ENCODE measurements around the gene BZW2.

Gene BZW2

GRCh38 chr7:16645593-16646471, at the start of gene BZW2, which contains the start of gene ANKMY2:
BZW2 (plus strand) TSS chr7:16646181; CDS start chr7:16665444, 19,263 bp downstream.
ANKMY2 (minus strand) TSS chr7:16645754; CDS start chr7:16645573, 181 bp downstream.
- peak; percentile 90 to 93 for DNase-seq

GRCh38 chr7:16598015-16598414, 48.0 kb upstream of the BZW2 start:
- no peak for DNase-seq

- no peak for DNase-seq
These were observed 46.1 kb upstream of the BZW2 start for GRCh38 chr7:16599860-16600259.

GRCh38 chr7:16603633-16604032, 42.3 kb upstream of the BZW2 start:
- no peak for DNase-seq

GRCh38 chr7:16604054-16604453, 41.9 kb upstream of the BZW2 start:
- DNase-seq: no peak

GRCh38 chr7:16606704-16607103, 39.3 kb upstream of the BZW2 start:
- DNase-seq: no peak

GRCh38 chr7:16609842-16610450, 36.0 kb upstream of the BZW2 start:
- no peak for DNase-seq

GRCh38 chr7:16611711-16612110, 34.3 kb upstream of the BZW2 start:
- DNase-seq: no peak

- DNase-seq: no peak
These were observed 30.8 kb upstream of the BZW2 start for GRCh38 chr7:16615228-16615627.

GRCh38 chr7:16616122-16616521, 29.9 kb upstream of the BZW2 start:
- no peak for DNase-seq

GRCh38 chr7:16616542-16616941, 29.4 kb upstream of the BZW2 start:
- no peak for DNase-seq

- DNase-seq: no peak
These were observed 26.0 kb upstream of the BZW2 start for GRCh38 chr7:16619979-16620408.

GRCh38 chr7:16626388-16626787, 19.6 kb upstream of the BZW2 start:
- DNase-seq: no peak

GRCh38 chr7:16627236-16627635, 18.7 kb upstream of the BZW2 start:
- DNase-seq: no peak

- no peak for DNase-seq
These were observed 15.3 kb upstream of the BZW2 start for GRCh38 chr7:16630654-16631053.

GRCh38 chr7:16634271-16634738, 11.7 kb upstream of the BZW2 start:
- no peak for DNase-seq

- no peak for DNase-seq
These were observed 9.4 kb upstream of the BZW2 start for GRCh38 chr7:16636555-16637101.

- no peak for DNase-seq
These were observed 8.6 kb upstream of the BZW2 start for GRCh38 chr7:16637379-16637778.

GRCh38 chr7:16638282-16639280, 7.4 kb upstream of the BZW2 start:
- DNase-seq: no peak

- DNase-seq: no peak
These were observed 1.8 kb upstream of the BZW2 start for GRCh38 chr7:16644157-16644556.

GRCh38 chr7:16644636-16645592, 1.1 kb upstream of the BZW2 start:
- DNase-seq: peak; percentile 34 to 56
